Measurements from ENCODE around the gene LRIF1. TPM values are rescaled to one million over a fixed set of nuclear protein-coding genes. Genes with fewer than 3 reads are reported as not detected.

The LRIF1 gene
- total RNA-seq, 6 donors from 2014 or later = 2.6 to 15.3 (median 7.2) TPM

DNA sequence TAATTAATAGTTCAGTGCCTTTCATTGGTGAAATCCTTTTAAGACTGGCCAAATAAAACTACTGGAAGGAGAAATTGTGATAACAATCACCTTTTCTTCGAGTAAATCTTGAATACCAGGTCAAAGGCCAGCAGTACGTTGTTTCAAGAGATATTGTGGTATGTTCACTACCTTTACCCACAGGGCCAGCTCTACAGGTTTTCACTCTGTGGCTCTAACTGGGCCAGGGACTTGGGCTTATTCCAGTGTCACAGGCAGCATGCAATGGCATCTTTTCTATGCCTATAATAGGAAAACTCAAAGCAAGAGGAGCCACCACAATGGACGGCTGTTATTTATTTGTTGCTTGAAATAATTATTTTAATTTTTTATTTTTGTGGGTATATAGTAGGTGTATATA, 26.8 kb upstream of the LRIF1 start:
- Histone ChIP-seq H3K4me1 (no peaks in the 10 kb centered on the region), H3K4me3 (no peak overlapping the region), H3K27me3 (no peaks in the 10 kb centered on the region), H3K9me3 (no peaks in the 10 kb centered on the region), H3K27ac (no peak overlapping the region), H3K36me3 (no peaks in the 10 kb centered on the region)
- WGBS, 2 donors = 68 to 69% methylated on average over 3 of the region's 3 CpGs
- DNase-seq (no peak), ATAC-seq (ENCODE audit: low FRiP score in 2 of 2) (no peak)
- TF ChIP-seq POLR2AphosphoS5 (IDR thresholded peaks at IDR 0.05) = no peak
- no peak for TF ChIP-seq EP300 (IDR thresholded peaks at IDR 0.05)
- TF ChIP-seq POLR2A (IDR thresholded peaks at IDR 0.05) = no peak
- TF ChIP-seq, protein P1, sequence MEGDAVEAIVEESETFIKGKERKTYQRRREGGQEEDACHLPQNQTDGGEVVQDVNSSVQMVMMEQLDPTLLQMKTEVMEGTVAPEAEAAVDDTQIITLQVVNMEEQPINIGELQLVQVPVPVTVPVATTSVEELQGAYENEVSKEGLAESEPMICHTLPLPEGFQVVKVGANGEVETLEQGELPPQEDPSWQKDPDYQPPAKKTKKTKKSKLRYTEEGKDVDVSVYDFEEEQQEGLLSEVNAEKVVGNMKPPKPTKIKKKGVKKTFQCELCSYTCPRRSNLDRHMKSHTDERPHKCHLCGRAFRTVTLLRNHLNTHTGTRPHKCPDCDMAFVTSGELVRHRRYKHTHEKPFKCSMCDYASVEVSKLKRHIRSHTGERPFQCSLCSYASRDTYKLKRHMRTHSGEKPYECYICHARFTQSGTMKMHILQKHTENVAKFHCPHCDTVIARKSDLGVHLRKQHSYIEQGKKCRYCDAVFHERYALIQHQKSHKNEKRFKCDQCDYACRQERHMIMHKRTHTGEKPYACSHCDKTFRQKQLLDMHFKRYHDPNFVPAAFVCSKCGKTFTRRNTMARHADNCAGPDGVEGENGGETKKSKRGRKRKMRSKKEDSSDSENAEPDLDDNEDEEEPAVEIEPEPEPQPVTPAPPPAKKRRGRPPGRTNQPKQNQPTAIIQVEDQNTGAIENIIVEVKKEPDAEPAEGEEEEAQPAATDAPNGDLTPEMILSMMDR (IDR thresholded peaks at IDR 0.05) = no peak

DNA sequence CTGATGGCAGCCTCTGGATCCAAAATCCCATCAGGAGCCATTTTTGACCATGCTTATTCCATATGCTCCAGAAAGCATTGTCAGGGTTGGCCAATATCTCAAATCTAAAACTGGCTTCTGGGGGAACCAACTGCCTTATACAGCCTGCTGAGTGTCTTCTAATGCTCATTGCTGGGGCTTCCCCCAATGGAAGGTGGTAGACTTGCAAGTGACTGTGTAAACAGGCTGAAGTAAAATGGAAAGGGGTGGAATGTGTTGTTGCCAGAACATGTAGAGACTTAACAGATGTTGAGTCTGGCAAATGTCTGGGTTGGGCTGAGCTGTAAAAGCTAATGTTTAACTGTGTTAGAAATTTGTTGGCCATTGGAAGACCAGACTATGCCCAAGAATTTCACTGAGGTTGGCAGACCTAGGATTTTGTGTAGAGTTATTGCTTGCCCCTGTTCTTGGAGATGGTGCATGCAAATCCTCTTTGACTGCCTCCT, 22.7 kb upstream of the LRIF1 start:
- Histone ChIP-seq H3K27ac (no peak overlapping the region), H3K27me3 (no peaks in the 10 kb centered on the region), H3K4me3 (no peak overlapping the region), H3K9me3 (peaks cover 0 to 4% (median 0%) of the 10 kb centered on the region in 4 donors), H3K4me1 (no peaks in the 10 kb centered on the region), H3K36me3 (no peaks in the 10 kb centered on the region)
- DNase-seq = no peak
- TF ChIP-seq, protein P1 (IDR thresholded peaks at IDR 0.05) = no peak
- TF ChIP-seq EP300 (IDR thresholded peaks at IDR 0.05) = no peak
- no peak for TF ChIP-seq POLR2A (IDR thresholded peaks at IDR 0.05)
- TF ChIP-seq POLR2AphosphoS5 (IDR thresholded peaks at IDR 0.05) = no peak
- no peak for ATAC-seq (ENCODE audit: low FRiP score in 2 of 2)

- TF ChIP-seq EP300 (IDR thresholded peaks at IDR 0.05) (no peak), POLR2AphosphoS5 (IDR thresholded peaks at IDR 0.05) (no peak), POLR2A (IDR thresholded peaks at IDR 0.05) (no peak)
- TF ChIP-seq, protein P1 (IDR thresholded peaks at IDR 0.05) = no peak
- H3K27me3 ChIP-seq = no peaks in the 10 kb centered on the region
- WGBS, 2 donors = 73 to 75% methylated on average over 3 of the region's 3 CpGs
These were observed 18.6 kb upstream of the LRIF1 start for GRCh38 chr1:110982320-110982719.

DNA sequence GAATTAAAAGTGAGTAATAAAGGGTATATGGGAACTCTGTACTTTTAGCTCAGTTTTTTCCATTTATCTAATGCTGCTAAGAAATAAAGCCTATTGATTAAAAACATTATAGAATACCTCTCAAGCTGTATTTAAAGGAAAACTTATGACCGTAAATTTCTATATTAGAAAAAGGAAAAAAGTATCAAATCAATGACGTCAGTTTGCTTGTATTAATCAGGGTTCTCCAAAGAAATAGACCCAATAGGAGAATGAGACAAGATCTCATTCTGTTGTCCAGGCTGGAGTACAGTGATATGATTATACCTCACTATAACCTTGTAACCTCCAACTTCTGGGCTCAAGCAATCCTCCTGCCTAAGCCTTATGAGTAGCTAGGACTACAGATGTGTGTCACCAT, 15.4 kb upstream of the LRIF1 start:
- Histone ChIP-seq H3K27ac (no peak overlapping the region), H3K4me3 (no peak overlapping the region), H3K36me3 (no peaks in the 10 kb centered on the region), H3K4me1 (no peaks in the 10 kb centered on the region), H3K9me3 (peaks cover 0 to 11% (median 7%) of the 10 kb centered on the region in 4 donors), H3K27me3 (no peaks in the 10 kb centered on the region)
- TF ChIP-seq EP300 (IDR thresholded peaks at IDR 0.05) (no peak), POLR2AphosphoS5 (IDR thresholded peaks at IDR 0.05) (no peak), POLR2A (IDR thresholded peaks at IDR 0.05) (no peak)
- TF ChIP-seq, protein P1 (IDR thresholded peaks at IDR 0.05) = no peak
- 82 to 93% methylated on average over 2 of the region's 2 CpGs for WGBS, 2 donors
- DNase-seq = no peak
- ATAC-seq (ENCODE audit: low FRiP score in 2 of 2) = no peak

More at GRCh38 chr1:110982320-110982719, 18.6 kb upstream of the LRIF1 start:
- DNase-seq (no peak), ATAC-seq (ENCODE audit: low FRiP score in 2 of 2) (no peak)
- Histone ChIP-seq H3K4me1 (no peaks in the 10 kb centered on the region), H3K4me3 (no peak overlapping the region), H3K27ac (no peak overlapping the region), H3K9me3 (peaks cover 0 to 8% (median 0%) of the 10 kb centered on the region in 4 donors), H3K36me3 (no peaks in the 10 kb centered on the region)

- no peak for DNase-seq
- peaks cover 0 to 15% (median 5%) of the 10 kb centered on the region in 4 donors for H3K9me3 ChIP-seq
- H3K4me3 ChIP-seq = no peak overlapping the region
- no peaks in the 10 kb centered on the region for H3K36me3 ChIP-seq
- H3K27ac ChIP-seq = no peak overlapping the region
- H3K27me3 ChIP-seq = no peaks in the 10 kb centered on the region
- 96 to 97% methylated on average over 3 of the region's 3 CpGs for WGBS, 2 donors
- no peak for TF ChIP-seq POLR2AphosphoS5 (IDR thresholded peaks at IDR 0.05)
- TF ChIP-seq EP300 (IDR thresholded peaks at IDR 0.05) = no peak
- TF ChIP-seq POLR2A (IDR thresholded peaks at IDR 0.05) = no peak
- TF ChIP-seq, protein P1 (IDR thresholded peaks at IDR 0.05) = no peak
- no peak for ATAC-seq (ENCODE audit: low FRiP score in 2 of 2)
- no peaks in the 10 kb centered on the region for H3K4me1 ChIP-seq
These were observed 12.4 kb upstream of the LRIF1 start for GRCh38 chr1:110976089-110976488.
